Measurements from ENCODE around the gene HAL.

Gene HAL

DNA sequence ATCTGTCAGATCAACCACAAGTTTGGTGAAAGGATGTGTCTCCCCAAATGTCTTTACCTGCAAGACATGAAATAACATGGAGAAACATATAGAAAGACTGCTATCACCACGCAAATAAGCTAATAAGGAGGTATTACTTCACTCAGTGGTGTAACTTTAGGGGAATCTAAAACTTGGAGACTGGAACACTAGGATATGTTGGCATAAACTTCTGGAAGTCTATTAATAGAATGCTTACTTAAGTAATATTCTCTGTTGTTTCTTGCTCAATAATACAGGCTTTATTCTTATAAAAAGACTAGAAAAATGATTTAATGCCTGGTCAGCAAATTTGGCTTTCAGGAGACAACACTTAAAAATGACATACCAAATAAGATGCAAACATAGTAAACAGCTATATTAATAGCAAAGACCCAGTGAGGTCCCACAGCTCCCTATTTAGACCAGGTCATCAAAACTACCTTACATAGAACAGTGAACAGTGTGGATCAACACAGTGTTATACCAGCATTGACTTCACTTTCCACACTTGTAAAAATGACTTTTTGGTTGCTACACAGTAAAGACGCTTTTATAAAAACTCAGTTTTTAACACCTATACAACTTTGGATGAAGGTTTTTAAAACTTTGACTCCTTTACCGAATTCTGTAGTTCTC, 18.9 kb upstream of the HAL start:
- no peak for DNase-seq

DNA sequence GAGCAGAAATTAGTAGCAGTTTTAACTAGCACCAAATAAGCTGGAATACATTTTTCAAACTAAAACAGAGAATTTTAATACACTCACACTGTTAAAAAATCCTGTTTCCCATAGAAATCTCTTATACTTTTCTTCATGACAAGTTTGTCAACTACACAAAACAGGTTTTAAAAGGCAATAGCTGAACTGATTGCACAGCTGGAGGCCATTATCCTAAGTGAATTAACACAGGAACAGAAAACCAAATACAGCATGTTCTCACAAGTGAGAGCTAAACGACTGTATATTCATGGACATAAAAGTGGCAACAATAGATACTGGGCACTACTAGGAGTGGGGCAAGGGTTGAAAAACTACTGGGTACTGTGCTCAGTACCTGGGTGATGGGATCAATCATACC, 11.6 kb upstream of the HAL start:
- no peak for DNase-seq

DNA sequence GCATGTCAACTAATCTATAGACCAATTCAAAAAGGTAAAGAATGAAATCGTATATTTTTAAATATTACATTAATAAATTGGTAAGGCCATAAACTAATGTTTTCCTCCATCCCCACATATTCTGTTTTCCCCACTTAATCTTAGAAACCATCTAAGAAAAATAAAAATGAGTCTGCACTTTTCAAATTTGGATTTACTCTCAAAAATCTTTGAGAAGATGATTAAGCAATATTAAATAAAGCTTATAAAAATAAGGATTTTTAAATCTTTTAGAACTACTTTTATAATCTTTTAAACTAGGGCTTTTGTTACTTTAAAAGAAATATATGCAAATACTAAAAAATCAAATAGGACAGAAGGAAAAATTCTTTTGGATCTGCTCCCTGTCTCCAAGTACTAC, 10.6 kb upstream of the HAL start:
- DNase-seq = no peak

DNA sequence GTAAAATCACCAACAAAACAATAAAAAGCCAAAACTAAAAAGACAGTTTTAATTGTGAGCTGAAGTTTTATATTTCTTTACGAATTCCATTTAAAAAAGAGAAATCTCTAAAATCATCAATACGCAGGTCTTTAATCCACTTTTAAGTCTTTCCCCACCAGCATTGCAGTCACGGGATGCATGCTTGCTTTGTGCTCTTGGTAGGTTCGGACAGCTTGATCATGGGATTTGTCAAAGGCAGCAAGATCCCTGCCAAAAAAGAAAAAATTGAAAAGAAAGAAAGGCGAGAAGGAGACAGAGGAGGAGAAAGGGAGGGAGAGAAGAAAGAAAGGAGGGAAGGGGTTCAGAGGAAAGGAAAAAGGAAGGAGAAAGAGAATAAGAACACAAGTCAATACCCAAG, 4.7 kb upstream of the HAL start:
- DNase-seq = no peak

DNA sequence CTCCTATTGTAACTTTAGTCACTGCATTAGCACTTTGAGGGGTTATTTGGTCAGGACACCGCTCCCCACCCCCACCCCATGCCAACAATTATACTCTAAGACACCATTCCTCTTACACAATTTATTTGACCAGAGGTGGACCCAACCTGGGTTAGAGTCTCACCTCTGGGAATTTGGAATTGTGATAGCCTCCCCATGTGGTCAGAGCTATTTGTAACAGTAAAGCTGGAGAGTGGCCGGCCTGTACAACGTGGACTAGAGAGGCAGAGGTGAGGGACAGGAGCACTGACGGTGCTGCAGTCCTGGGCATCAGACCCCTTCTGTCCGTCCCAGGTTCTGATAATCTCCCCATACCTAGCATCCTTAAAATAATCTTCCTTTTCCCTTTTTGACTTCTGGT, 3.3 kb upstream of the HAL start:
- no peak for DNase-seq

DNA sequence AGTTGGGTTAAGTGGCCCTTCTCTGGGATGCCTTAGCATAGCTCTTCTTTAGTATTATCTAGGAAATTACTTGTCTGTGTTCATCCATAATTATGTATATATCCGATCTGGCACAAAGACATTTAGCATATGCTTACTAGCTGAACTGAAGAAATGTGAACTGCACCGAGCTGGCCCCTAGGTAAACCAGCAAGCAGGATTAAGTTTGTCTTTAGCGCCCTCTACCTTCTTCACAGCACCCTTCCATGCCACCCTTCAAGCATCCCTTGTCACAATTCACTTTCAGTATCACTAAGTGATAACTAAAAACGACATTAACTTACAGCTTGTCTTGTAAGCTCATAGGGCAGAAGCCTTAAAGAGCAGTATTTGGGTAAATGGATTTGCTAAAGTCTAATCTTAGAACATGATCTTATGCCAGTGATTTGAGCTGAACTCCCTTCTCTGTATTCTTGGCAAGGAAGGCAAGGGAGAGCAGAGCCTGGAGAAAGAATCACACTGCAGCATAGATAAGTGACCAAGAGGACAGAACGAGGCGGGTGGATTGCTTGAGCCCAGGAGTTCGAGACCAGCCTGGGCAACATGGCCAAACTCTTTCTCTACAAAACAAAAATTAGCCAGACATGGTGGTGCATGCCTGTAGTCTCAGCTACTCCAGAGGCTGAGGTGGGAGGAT, 2.6 kb upstream of the HAL start:
- DNase-seq = no peak

DNA sequence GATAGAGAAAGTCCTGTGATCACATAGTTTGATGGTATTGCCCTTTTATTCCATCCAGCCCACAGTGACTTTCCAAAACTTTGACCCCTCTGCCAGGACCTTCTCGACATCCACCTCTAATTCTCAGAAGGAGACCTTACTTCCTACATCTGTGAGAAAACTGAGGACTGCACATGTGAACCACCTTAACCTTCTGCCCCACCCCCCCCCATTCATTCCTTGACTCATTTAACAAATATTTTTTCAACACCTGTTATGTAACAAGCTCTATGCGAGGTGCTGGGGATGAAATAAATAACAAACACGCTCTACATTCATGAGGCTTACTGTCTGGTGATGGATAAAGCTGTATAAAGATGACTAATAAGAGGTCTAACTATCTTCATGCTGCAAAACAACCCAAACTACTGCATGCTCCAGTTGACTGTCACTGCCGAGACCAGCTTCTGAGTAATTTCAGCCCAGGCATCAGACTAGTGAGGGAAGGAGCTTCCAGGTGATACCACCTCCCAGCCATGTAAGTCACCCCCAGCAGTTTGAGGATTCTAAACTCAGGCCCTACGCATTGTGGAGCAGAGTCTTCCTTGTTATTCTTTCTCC, 1.9 kb upstream of the HAL start:
- DNase-seq = no peak

DNA sequence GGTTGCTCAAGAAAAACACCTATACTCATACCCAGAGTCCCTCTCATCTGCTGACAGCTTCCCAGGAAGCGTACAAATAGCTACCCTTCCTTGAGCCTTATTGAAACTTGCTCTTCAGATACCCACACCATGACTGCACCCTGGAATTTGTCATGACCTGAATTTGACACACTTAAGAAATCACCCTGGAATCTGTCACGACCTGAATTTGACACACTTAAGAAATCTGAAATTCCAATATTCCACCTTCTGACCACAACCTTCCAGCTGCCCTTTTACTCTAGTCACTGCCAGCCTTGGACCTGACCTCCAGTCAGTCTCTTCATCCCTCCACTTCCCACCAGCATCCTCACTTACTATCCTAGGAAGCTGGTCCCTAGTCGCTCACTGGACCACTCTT, 1.1 kb upstream of the HAL start:
- DNase-seq = no peak

DNA sequence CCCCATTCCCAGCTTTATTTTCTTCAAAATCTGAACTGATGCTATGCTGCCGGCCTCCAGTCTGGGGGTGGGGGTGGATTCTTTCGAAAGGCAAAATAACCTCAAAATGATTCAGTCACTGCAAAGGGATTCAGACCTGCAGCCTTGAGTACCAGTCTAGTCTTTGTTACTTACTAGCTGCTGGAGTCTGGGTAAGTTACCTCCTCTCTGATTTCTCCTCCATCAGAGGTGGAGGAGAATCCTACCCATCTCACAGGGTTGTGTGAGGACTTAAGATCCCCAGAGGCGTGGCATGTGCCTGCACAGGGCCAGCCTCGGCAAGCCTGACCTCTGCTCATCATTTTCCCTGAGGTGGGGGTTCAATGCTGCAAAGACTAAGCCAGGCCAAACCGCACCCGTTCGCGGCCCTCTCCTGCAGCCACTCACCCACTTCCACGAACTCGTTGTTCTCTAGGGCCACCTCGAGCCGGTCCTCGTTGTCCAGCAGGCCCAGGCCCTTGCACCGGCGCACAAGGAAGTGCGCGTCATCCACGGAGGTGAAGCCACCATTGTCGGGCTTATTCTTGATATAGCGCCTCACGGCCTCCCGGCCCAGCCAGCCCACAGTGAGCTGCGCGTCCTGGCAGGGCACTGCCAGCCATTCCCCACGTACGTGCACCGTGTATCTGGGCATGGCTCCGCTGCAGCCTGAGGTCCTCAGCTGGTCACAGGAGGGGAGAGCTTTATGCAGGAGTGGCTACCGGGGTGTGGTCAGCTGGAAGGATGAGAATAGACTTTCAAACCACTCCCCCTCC, 709 bp downstream of the HAL start:
- no peak for DNase-seq

DNA sequence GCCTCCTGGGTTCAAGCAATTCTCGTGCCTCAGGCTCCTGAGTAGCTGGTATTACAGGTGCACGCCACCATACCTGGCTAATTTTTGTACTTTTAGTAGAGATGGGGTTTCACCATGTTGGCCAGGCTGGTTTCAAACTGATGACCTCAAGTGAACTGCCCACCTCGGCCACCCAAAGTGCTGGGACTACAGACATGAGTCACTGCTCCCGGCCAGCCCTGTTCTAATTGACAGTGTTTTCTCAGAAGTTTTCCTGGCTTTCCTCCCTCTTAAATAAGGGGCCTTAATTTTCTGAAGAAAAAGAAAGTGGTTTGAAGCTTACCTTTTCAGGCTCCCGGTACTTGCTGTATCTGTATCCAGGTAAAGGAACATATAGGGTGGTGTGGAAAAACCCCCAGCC, 1.7 kb downstream of the HAL start:
- no peak for DNase-seq

DNA sequence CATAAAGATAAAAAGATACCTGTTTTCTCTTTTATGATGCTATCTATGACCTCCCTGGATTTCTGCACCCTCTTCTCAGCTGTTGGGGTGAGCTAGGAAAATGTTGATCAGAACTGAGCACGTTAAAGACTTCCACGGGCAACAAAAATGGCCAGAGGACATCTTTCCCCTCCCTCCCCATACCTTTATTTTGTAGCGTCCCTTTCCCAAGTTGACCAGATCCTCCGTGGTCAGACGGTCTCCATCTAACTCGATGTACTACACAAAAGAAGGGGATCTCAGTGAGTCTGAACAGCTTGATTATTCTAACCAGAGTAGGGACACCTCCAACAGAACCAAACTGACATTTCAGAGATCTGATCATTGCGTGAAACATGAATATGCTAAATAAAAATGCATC, 2.2 kb downstream of the HAL start:
- no peak for DNase-seq

DNA sequence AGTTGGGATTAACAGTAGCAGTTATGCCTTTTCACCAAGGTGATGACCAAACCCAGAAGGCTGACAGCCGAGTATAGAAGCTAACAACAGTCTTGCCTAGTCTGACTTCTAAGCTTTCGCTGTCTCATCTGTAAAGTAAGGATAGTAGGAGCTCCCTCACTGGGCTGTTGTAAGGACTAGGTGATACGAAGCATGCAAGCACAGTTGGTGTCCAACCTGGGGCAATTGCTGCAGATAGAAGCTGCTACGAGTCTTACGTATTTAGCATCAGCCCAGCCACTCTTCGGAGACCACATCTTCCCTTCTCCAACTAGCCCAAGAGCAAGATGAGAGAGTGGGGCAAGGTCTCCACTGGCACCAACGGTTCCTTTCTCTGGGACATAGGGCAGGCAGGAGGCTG, 6.0 kb downstream of the HAL start:
- DNase-seq = no peak

DNA sequence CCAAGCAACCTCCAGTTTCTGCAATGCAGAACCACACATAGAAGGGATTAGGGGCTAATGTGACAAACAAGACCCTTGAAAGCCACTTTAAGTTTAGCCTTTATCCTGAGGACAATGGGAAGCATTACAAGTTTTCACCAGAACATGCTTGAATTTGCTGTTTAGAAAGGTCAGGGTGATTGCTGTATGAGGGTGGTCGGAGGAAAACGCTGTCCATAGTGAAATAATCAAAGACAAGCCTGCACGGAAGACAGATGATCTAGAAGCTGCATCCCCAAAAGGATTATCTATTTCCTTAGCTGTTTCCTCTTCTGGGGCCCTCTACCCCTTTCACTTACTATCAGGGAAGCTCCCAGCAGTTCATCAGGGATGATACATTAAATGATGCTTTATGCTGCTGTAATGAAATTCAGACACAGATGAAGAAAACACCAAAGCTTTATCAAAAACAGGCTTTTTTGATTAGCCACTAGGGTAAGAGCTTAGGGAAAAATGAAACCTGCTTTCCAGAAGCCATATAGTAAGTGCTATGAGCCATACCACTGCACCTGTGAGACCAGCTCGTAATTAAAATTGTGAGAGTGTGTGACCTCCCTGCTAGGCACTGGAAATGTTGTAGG, 6.5 kb downstream of the HAL start:
- DNase-seq = no peak

DNA sequence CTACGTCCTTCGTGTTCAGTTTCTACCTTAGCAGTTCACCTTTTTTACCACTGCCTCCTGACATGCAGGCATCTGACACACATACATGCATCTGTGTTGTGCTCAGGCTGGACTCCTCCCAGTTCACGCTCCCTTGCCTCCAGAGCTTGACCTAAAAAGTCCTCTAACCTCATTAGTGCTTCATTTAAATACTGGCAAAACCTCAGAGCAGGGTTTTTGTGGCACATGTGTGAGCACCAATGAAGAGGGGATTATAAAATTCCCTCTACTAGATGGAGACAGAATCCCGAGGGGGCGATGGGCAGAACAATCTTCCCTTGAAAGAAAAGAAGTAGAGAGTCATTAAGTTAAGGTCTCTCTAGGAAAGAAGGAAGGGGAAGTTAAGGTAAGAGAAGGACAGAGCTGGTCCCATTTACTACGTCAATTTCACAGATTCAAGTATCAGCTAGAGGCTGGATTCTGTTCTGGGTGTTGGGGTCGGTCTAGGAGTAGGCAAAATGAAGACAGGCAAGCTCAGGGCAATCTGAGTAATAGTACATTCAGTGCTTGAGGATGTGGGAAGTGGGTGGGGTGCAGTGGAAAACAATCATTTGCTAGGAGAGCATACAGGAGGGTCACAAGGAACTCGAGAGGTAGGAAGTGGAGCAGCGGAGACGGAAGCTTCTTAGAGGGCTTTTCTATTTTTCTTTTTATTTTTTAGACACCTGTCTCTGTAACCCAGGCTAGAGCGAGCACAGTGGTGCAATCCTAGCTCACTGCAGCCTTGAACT, 7.5 kb downstream of the HAL start:
- DNase-seq = no peak

DNA sequence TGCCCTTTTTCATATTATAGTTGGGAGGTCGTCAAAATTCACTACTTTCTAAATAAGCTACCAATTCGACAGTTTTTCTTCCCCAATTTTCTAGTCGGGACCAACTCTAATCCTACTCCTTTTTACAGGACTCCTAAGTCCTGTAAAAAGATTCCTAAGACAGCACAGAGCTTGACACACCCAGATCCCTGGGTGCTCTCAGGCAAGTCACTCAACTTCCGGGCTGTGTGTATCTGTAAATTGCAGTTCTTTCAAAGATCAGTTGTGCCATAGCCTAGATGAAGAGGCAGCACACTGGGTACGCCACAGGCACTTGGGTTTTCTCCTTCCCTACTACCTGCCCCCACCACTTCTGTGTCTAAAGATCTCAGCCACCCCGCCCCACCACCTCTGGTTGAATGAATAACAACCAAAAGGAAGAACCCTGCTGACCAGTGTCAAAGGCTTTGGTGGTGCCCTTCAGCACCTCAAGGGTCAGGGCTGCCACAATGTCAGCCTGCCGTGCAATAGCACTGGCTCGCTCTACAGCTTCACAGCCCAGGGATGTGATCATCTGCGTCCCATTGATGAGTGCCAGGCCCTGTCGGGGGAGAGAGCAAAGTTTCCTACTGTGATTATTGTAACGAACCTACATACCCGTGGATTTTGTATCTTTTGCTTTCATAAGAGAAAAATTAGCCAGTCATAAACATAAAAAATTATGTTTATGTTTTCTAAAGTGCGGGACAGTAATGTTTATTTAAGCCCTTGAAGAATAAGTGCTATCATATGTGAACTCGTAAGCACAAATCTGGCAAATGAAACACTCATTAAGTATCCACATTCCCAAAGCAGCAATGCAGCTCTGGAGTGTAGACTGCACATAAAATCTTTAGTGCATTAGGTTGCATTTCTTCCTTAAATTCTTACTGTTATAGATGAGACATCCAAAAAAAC, 9.2 kb downstream of the HAL start:
- DNase-seq = no peak

DNA sequence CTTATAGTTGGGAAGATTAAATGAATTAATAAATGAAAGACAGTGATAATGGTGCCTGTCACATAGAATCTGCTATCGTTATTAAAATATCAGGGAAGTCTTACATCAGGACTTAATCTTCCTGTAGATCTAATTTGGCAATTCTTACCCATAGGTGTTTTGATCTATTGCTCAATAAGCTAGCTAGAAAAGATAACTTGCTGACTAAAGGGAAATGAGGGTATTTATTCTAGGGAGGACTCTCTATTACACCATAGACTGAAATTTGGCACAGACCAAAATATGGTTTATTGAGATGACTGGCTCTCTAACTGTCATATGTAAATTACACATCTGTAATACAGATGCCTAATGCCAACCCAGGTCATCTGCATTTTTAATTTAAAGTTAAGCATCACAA, 11.5 kb downstream of the HAL start:
- DNase-seq = no peak

DNA sequence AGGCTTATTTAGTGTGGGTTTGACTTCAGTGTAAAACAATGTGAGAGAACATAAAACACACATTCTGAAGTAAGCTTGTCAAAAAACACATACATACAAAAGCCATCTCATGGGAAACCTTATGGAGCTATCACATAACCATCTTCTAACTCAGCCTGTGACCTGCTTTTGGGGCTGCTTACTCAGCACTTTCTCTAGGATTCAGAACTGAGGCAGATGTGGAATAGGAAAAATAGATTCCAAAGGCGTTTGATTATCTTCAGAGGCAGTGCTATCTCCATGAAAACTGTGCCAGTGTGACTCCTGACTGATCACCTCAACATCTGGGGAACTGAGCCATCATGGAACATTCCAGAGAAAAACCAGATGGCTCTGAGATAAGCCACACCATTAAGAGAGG, 13.5 kb downstream of the HAL start:
- DNase-seq = no peak

DNA sequence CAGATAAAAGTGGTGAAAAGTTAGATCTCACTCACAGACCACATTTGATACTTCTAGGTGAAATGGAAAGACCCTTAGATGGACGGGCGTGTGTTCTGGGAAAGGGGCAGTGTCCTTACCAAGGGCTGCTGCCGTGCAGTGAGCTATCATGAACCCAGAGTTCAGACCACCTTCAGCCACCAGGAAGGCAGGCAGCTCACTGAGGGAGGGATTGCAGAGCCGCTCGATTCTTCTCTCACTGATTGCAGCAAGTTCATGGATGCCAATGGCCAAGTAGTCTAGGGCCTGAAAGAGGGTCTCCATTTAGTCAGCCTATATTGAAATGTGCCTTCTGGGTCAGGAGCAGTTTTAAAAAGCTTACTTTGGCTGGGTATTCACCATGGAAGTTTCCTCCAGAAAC, 15.7 kb downstream of the HAL start:
- no peak for DNase-seq

DNA sequence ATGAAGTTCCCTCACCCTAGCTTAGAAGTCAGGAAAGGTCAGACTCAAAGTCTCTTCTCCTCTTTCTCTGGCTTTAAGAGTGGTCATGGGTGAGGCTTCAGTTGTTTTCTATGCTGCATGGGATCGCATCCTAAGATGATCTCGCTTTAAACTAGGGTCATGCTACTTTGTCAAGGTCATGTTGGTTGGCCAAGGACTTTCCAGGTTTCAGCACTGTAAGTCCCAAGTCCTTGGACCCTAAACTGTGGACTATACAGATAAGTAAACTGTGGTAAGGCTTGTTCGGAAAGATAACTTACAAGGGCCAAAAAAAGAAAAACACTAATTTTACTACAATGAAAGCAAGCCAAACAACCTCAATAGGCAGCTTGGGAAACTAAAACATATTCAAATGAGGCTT, 17.4 kb downstream of the HAL start:
- no peak for DNase-seq

DNA sequence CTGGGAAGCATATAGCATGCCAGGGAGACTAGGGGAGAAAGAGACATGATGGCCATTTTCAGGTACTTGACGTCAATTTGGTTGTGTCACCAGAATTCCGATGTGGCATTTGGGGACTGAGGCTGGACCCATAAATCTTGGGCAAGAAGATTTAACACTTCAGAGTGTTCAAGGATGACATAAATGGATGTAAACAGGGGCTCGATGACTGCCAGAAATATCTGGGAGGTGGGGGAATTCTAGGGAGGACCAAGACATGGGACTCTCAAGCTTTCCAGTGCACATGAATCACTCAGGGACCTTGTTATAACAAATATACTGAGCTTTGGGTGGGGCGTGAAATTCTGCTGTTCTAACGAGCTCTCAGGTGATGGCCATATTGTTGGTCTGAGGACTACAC, 17.8 kb downstream of the HAL start:
- DNase-seq = no peak

DNA sequence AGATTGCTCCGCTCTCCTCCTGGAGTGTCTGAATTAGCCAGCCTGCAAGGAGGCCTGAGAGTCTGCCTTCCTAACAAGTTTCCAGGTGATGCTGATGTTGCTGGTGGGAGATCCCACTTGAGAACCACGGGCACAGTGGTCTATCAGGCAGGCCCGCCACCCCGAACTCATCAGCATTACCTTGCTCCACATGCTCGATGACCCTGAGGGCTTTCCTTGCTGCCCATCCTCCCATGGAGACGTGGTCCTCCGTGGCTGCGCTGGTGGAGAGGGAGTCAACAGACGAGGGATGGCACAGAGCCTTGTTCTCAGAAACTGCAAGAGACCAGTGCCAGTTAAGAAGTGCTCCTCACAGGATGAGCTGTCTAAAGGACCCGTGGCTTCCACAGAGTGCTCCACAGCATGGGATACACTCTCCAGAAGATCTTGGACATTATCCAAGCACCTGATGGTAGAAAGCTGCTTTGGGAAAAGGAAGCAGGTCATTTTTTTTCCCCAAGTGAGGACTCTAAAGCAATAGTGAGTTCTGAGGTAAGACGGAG, 18.3 kb downstream of the HAL start:
- no peak for DNase-seq

Measured in T1000 (cell line).